Measurements from ENCODE around the gene CEP57L1.

Gene CEP57L1

GRCh38 chr6:109052018-109052651 is 43.2 kb upstream of the CEP57L1 start:
- no peak for DNase-seq (ENCODE audit: low spot score)
- TF ChIP-seq, protein P1, sequence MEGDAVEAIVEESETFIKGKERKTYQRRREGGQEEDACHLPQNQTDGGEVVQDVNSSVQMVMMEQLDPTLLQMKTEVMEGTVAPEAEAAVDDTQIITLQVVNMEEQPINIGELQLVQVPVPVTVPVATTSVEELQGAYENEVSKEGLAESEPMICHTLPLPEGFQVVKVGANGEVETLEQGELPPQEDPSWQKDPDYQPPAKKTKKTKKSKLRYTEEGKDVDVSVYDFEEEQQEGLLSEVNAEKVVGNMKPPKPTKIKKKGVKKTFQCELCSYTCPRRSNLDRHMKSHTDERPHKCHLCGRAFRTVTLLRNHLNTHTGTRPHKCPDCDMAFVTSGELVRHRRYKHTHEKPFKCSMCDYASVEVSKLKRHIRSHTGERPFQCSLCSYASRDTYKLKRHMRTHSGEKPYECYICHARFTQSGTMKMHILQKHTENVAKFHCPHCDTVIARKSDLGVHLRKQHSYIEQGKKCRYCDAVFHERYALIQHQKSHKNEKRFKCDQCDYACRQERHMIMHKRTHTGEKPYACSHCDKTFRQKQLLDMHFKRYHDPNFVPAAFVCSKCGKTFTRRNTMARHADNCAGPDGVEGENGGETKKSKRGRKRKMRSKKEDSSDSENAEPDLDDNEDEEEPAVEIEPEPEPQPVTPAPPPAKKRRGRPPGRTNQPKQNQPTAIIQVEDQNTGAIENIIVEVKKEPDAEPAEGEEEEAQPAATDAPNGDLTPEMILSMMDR (IDR thresholded peaks at IDR 0.05; ENCODE audit: extremely low read depth, insufficient read depth, missing control alignments), result no peak
- in situ Hi-C loops (cut with MboI; ENCODE audit: low pct_unique_long_range_greater_than_20kb, low sequenced_read_pairs, unreplicated experiment), result no loop called here

DNA sequence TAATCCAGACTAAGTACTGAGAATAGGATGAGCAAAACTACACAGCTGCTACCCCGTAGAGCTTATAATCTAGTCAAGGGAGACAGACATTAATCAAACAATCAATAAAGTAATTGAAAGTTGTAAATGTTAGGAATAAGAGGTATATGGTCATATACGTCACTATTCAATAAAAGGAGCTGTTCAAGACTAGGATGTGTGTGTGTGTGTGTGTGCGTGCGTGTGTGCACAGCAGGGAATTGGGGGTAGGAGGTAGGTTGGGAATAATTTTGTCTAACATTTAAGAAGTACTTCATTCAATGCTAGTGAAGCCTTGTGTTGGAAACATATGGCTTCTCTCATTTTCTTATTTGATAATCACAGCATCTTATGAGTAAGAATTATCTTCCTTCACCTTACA is 42.5 kb upstream of the CEP57L1 start:
- no peak for DNase-seq (ENCODE audit: low spot score)
- in situ Hi-C loops (cut with MboI; ENCODE audit: low pct_unique_long_range_greater_than_20kb, low sequenced_read_pairs, unreplicated experiment), result no loop called here
- TF ChIP-seq, protein P1 (IDR thresholded peaks at IDR 0.05; ENCODE audit: extremely low read depth, insufficient read depth, missing control alignments), result no peak

DNA sequence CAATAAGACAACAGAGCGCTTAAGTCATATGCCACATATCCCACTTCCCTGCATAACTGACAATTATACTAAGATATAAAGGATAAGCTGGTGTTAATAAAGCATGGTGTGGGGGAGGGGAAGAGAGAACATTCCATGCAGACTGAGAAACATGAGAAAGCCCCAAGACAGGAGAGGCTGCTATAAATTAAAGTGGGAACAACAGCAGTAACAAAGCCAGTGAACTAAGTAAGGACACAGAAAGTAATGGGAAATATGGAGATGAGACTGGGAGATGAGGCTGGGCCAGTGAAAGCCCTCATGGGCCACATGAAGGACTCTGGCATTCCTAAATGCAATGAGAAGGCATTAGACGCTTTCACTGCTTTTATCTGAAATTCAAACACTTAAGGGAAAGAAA is 42.0 kb upstream of the CEP57L1 start:
- in situ Hi-C loops (cut with MboI; ENCODE audit: low pct_unique_long_range_greater_than_20kb, low sequenced_read_pairs, unreplicated experiment), result no loop called here

GRCh38 chr6:109055771-109056235 is 39.5 kb upstream of the CEP57L1 start:
- DNase-seq (ENCODE audit: low spot score), result no peak
- in situ Hi-C loops (cut with MboI; ENCODE audit: low pct_unique_long_range_greater_than_20kb, low sequenced_read_pairs, unreplicated experiment), result no loop called here
- TF ChIP-seq, protein P1 (IDR thresholded peaks at IDR 0.05; ENCODE audit: extremely low read depth, insufficient read depth, missing control alignments), result no peak

More for the DNA sequence above, 42.0 kb upstream of the CEP57L1 start:
- TF ChIP-seq, protein P1 (IDR thresholded peaks at IDR 0.05; ENCODE audit: extremely low read depth, insufficient read depth, missing control alignments), result no peak
- no peak for DNase-seq (ENCODE audit: low spot score)

- in situ Hi-C loops (cut with MboI; ENCODE audit: low pct_unique_long_range_greater_than_20kb, low sequenced_read_pairs, unreplicated experiment), result no loop called here
- TF ChIP-seq, protein P1 (IDR thresholded peaks at IDR 0.05; ENCODE audit: extremely low read depth, insufficient read depth, missing control alignments), result no peak
- no peak for DNase-seq (ENCODE audit: low spot score)
Measured at GRCh38 chr6:109056661-109057060, 38.6 kb upstream of the CEP57L1 start.

- DNase-seq (ENCODE audit: low spot score), result no peak
- in situ Hi-C loops (cut with MboI; ENCODE audit: low pct_unique_long_range_greater_than_20kb, low sequenced_read_pairs, unreplicated experiment), result no loop called here
- TF ChIP-seq, protein P1 (IDR thresholded peaks at IDR 0.05; ENCODE audit: extremely low read depth, insufficient read depth, missing control alignments), result no peak
Measured at GRCh38 chr6:109058620-109059019, 36.7 kb upstream of the CEP57L1 start.

Measured in GM13977 (cell line).